Heart left ventricle (tissue), 13 donors: ENCODE results near the gene GPC2.

Source experiments
- CTCF ChIP-seq, 12 donors: fragments of 200-600 bp; sonication (generic) in 4 of 12; IDR thresholded peaks; one replicate each; pipeline versions ENCODE4 v1.5.0 to v1.8.0; 2018 to 2022; ENCODE audit warnings: antibody characterized with exemption in 12 of 12, mild to moderate bottlenecking in 5 of 12
- POLR2A ChIP-seq, 2 donors: fragments of 450-650 bp; IDR thresholded peaks; one replicate each; pipeline ENCODE4 v1.6.1; 2017; ENCODE audit warnings: antibody characterized with exemption in 2 of 2, mild to moderate bottlenecking in 2 of 2, moderate library complexity in 2 of 2
- donor health status: ischemic (EF 13 %, LVEDD 7.1; RV severe dilation, severe dysfunction).
- donor health status: DM: no; HTN: yes; CAD: no.
- donor health status: DM: no; HTN: no; CAD: no.
- donor health status: ischemic (EF 25% LVEDD 6.9; RV normal size, moderate dysfunction).
- donor health status: ischemic (EF 25% LVEDD 5.7; RV mildly dilated, moderate dysfunction).
- donor health status: ischemic (EF 35%, LVEDD 5.7; RV mildly dilated, moderate dysfunction).
- donor health status: nonischemic (EF 11% LVEDD 7.7; RV severe dilation, severe dysfunction).
- donor health status: DM: yes; HTN: yes; CAD: no.
- donor health status: PGD.
- donor health status: ischemic (EF 29% LVEDD 5.4; RV normal size, mild dysfunction).
- donor health status: nonischemic (EF 23%, LVEDD 6.1; RV moderate dilation, normal function).

GRCh38 chr7:100166317-100166940 lies 10.8 kb downstream of the GPC2 start:
- TF ChIP-seq CTCF (IDR thresholded peaks at IDR 0.05) = no peak
- TF ChIP-seq POLR2A (IDR thresholded peaks at IDR 0.05) = no peak
